GM12872 (cell line): ENCODE measurements around the gene FALEC.

Experiments used
- TF ChIP-seq, protein P1 (sequence below): IDR thresholded peaks from 3 replicates; pipeline ENCODE4 v1.5.1; 2011; ENCODE audit warnings: low read depth, mild to moderate bottlenecking, low read length, moderate library complexity; ENCODE audit not compliant: insufficient read depth

Gene FALEC

DNA sequence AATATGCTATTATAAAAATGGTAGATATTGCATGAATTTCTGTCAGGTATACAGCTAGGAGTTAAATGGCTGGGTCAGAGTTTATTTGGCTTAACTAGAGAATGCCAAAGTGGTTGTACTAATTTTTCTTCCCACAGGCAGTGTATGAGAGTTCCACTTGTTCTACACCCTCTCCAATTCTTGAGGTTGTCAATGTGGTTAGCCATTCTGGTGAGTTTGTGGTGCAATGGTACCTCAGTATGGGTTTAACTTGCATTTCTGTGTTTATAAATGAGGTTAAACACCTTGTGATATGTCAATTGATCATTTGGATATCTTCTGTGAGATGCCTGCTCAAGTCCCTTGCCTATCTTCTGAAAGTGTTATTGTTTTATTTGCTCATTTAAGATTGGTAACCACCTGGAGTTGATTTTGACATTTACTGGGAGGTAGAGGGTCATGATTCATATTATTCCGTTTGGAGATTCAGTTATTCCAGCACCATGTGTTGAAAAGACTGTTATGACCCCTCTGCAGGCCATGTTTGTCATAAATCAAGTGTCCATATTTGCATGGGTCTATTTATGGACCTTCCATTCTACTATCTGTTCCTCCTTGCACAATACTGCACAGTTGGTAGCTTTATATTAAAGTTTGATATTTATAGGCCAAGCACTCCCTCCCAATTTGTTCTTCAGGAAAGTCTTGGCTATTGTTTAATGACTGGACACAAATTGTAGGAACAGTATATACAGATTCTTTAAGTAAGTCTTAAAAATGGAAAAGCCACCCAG is 5.8 kb downstream of the FALEC start:
- TF ChIP-seq, protein P1, sequence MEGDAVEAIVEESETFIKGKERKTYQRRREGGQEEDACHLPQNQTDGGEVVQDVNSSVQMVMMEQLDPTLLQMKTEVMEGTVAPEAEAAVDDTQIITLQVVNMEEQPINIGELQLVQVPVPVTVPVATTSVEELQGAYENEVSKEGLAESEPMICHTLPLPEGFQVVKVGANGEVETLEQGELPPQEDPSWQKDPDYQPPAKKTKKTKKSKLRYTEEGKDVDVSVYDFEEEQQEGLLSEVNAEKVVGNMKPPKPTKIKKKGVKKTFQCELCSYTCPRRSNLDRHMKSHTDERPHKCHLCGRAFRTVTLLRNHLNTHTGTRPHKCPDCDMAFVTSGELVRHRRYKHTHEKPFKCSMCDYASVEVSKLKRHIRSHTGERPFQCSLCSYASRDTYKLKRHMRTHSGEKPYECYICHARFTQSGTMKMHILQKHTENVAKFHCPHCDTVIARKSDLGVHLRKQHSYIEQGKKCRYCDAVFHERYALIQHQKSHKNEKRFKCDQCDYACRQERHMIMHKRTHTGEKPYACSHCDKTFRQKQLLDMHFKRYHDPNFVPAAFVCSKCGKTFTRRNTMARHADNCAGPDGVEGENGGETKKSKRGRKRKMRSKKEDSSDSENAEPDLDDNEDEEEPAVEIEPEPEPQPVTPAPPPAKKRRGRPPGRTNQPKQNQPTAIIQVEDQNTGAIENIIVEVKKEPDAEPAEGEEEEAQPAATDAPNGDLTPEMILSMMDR: no peak

DNA sequence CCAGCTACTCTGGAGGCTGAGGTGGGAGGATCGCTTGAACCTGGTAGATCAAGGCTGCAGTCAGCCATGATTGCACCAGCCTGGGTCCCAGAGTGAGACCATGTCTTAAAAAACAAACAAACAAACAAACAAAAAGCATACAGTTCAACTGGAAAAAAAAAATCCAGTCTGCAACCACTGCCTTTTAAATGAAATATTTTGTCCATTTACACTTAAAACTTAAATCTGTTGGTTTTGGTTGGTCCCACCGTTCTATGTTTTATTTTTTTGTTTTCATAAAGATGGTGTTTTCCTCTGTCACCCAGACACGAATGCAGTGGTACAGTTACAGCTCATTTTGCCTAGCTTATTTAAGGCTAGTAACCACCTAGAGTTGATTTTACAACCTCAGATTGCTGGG is 9.8 kb downstream of the FALEC start:
- TF ChIP-seq, protein P1: no peak

DNA sequence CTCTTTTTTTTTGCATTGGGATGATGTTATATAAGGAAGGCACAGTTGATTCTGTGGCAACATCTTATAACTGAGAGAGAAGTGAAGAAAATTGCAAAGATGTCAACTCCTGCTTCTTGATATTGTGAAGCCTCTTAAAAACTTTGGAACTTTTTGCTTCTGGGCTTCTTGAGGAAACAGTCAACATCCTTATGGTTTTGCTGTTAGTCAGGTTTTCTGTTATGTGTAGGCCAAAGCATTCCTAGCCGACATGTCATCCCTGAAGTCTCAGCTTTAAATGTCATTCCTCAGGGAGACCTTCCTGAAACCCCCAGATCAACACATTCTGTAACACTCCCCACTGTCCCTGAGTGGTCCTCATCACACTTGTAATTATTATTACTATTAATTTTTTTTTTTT is 12.6 kb downstream of the FALEC start:
- TF ChIP-seq, protein P1: no peak

DNA sequence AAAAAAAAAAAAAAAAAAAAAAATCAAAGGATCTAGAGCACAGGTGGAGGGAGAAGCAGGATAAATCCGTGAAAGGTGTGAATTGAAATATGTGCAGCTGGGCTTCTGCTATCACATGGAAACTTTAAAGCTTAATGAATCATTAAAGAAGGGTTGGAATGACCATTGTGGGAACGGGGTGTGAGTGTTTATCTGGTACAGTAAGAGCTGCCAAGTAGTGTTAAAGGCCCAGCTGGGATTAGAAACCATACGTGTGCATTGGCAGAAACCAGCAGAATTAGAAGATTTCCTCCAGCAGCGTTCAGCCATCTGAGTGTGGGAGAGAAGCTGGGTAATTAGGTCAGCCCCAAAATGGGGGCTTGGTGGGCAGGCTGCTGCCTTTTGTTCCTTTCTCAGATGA is 13.5 kb downstream of the FALEC start:
- TF ChIP-seq, protein P1: no peak

DNA sequence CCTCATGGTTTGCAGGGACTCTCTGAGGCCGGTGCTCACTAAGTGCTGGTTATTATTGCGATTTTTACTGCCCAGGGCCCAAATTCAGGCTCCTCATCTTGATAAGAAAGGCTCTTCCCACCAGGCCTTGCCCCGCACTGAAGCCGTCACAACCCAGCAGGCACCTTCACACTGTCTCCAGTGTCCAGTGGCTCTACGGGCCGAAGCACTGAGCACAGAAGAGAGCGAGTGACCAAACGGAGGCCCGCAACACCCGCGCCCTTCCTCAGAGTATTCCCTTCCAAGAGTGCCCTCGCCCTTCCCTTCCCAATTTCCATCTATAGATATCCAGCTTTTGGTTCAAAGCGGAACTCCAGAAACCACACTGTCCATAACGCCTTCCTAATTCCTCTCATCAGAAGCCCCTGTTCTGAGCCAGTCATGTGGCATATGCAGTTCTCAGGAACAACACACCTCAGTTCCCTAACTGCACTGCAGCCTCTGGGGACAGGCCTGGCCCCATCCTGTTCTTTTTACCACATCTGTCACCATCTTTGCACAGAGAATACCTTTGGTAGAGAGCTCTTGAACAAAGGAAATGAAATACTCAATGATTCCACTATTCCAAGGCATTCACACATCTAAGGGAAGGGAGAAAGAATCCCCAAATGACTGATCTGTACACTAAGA is 15.1 kb downstream of the FALEC start:
- TF ChIP-seq, protein P1: no peak

DNA sequence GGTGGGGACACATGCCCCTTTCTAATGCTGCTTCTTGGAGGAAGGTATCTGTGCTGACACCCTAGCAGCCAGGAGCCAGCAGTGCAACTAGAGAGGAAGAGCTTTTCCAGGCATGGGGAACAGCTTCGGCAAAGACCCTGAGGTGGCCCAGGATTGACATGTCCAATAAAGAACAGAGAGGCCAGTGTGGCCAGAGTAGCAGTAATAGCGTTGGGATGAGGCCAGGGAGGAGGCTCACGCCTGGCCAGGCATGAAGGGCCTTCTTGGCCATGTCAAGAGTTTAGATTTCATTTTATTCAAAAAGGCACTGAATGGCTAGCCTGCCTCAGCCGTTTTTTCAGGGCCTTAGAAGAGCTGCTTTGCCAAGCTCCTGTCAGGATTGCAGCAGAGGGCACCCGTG is 17.3 kb downstream of the FALEC start:
- TF ChIP-seq, protein P1: no peak

DNA sequence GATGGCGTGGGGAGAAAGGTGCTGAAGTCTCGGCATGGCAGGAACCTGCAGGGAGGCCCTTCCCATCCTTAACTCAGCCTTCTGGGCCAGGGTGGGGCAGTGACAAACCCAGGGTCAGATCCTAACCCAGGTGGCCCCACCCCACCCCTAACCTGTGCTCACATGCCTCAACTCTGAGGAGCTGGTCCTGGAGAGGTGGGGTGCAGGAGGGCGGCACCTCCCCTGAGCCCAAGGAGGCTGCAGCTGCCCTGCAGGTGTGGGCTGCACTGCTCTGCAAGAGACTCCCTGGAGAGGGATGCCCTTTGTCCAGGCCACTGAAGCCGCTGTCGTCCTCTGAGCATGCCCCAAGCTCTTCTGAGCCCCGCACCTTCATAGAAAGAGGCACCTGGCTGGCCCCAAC is 18.4 kb downstream of the FALEC start:
- TF ChIP-seq, protein P1: no peak
